Measurements from ENCODE around the gene PRKN.

GRCh38 chr6:161568885-161569456, 1158.6 kb downstream of the PRKN start:
- TF ChIP-seq CTCF (IDR thresholded peaks at IDR 0.05) (no peak), POLR2A (IDR thresholded peaks at IDR 0.05) (no peak), POLR2AphosphoS5 (IDR thresholded peaks at IDR 0.05) (no peak)
